Activated CD8-positive, alpha-beta T cell treated with anti-CD3 and anti-CD28 coated beads for 36 hours (primary cell): ENCODE measurements around the gene GABBR2. TPM values are rescaled to one million over a fixed set of nuclear protein-coding genes. Genes with fewer than 3 reads are reported as not detected.
"Not testable (repeated sequence)": the region's sequence is repeated elsewhere in the genome, so short reads cannot be mapped to it uniquely, and the experiment has no call there.

Source experiments
- ATAC-seq: fragments of 200-7000 bp; cut with Tn5 transposase; one replicate; pipeline ENCODE4 v1.10.0; 2021; ENCODE audit warnings: mild to moderate bottlenecking, moderate library complexity
- CTCF ChIA-PET: fragments of 350-600 bp; sonication (Branson Sonifier 250); formaldehyde crosslinking; loops from one replicate; lab custom pipeline; 2021; ENCODE audit warnings: antibody characterized with exemption; lab: Charles Lee
- POLR2A ChIA-PET: fragments of 350-600 bp; sonication (Branson Sonifier 250); formaldehyde crosslinking; loops from one replicate; lab custom pipeline; 2021; ENCODE audit warnings: antibody characterized with exemption; lab: Charles Lee
- DNase-seq: peaks from one replicate; pipeline ENCODE4 v3.0.0-alpha.2; 2020
- H3K27ac Mint-ChIP-seq: one replicate; pipeline ENCODE4 v1.8.0; 2021; ENCODE audit warnings: mild to moderate bottlenecking, mixed read lengths
- H3K27me3 Mint-ChIP-seq: one replicate; pipeline ENCODE4 v1.8.0; 2021; ENCODE audit warnings: mixed read lengths
- H3K36me3 Mint-ChIP-seq: one replicate; pipeline ENCODE4 v1.8.0; 2021; ENCODE audit warnings: low read depth, mixed read lengths
- H3K4me1 Mint-ChIP-seq: one replicate; pipeline ENCODE4 v1.8.0; 2021; ENCODE audit warnings: low read depth, mixed read lengths
- H3K4me3 Mint-ChIP-seq: one replicate; pipeline ENCODE4 v1.8.0; 2021; ENCODE audit warnings: mild to moderate bottlenecking, moderate library complexity, mixed read lengths
- H3K9me3 Mint-ChIP-seq: one replicate; pipeline ENCODE4 v1.8.0; 2021; ENCODE audit warnings: mixed read lengths
- intact Hi-C: fragments of 100-400 bp; cut with micrococcal nuclease; formaldehyde crosslinking; loops from one replicate; pipeline ENCODE4 v1.10.0; 2022
- total RNA-seq, 2 experiments: library from RNA; stranded (reverse); gene quantifications; one replicate each; pipeline ENCODE4 v1.2.3, GENCODE V29; 2021
- TF ChIP-seq, protein P1 (sequence below): fragments of 200-600 bp; IDR thresholded peaks from one replicate; pipeline ENCODE4 v1.8.0; 2022; ENCODE audit warnings: antibody characterized with exemption, mild to moderate bottlenecking

GABBR2 gene
- total RNA-seq, 2 experiments from 2014 or later: not detected

- intact Hi-C loops: no loop called here
- Mint-ChIP-seq H3K27me3 (peaks cover 3% of the 10 kb centered on the region), H3K9me3 (peaks cover 5% of the 10 kb centered on the region), H3K36me3 (no peaks in the 10 kb centered on the region), H3K27ac (no peak overlapping the region), H3K4me1 (no peaks in the 10 kb centered on the region), H3K4me3 (no peak overlapping the region)
- TF ChIP-seq, protein P1, sequence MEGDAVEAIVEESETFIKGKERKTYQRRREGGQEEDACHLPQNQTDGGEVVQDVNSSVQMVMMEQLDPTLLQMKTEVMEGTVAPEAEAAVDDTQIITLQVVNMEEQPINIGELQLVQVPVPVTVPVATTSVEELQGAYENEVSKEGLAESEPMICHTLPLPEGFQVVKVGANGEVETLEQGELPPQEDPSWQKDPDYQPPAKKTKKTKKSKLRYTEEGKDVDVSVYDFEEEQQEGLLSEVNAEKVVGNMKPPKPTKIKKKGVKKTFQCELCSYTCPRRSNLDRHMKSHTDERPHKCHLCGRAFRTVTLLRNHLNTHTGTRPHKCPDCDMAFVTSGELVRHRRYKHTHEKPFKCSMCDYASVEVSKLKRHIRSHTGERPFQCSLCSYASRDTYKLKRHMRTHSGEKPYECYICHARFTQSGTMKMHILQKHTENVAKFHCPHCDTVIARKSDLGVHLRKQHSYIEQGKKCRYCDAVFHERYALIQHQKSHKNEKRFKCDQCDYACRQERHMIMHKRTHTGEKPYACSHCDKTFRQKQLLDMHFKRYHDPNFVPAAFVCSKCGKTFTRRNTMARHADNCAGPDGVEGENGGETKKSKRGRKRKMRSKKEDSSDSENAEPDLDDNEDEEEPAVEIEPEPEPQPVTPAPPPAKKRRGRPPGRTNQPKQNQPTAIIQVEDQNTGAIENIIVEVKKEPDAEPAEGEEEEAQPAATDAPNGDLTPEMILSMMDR: no peak
- DNase-seq: no peak
- no peak for ATAC-seq
- POLR2A ChIA-PET: no interaction called here
- CTCF ChIA-PET: no interaction called here
Measured at GRCh38 chr9:98657897-98658296, 50.8 kb downstream of the GABBR2 start.

GRCh38 chr9:98656511-98656910 lies 52.2 kb downstream of the GABBR2 start:
- H3K27me3 Mint-ChIP-seq: peaks cover 7% of the 10 kb centered on the region
- DNase-seq (no peak), ATAC-seq (no peak)
- H3K27ac Mint-ChIP-seq: no peak overlapping the region
- intact Hi-C loops: no loop called here
- POLR2A ChIA-PET: no interaction called here
- H3K9me3 Mint-ChIP-seq: peaks cover 5% of the 10 kb centered on the region
- no peaks in the 10 kb centered on the region for H3K36me3 Mint-ChIP-seq
- H3K4me1 Mint-ChIP-seq: no peaks in the 10 kb centered on the region
- H3K4me3 Mint-ChIP-seq: no peak overlapping the region
- TF ChIP-seq, protein P1: no peak
- CTCF ChIA-PET: no interaction called here

DNA sequence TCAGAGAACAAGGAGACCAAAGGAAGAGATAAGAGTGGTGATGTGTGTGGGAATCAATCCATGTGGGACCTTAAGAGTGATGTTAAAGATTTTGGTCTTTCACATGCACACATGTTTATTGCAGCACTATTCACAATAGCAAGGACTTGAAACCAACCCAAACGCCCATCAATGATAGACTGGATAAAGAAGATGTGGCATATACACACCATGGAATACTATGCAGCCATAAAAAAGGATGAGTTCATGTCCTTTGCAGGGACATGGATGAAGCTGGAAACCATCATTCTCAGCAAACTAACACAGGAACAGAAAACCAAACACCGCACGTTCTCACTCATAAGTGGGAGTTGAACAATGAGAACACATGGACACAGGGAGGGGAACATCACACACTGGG lies 53.3 kb downstream of the GABBR2 start:
- H3K4me3 Mint-ChIP-seq, intact Hi-C loops, H3K36me3 Mint-ChIP-seq, POLR2A ChIA-PET, H3K27me3 Mint-ChIP-seq, H3K27ac Mint-ChIP-seq, CTCF ChIA-PET, H3K9me3 Mint-ChIP-seq, H3K4me1 Mint-ChIP-seq, DNase-seq, ATAC-seq: not testable (repeated sequence)

- H3K36me3 Mint-ChIP-seq: no peaks in the 10 kb centered on the region
- H3K9me3 Mint-ChIP-seq: peaks cover 5% of the 10 kb centered on the region
- ChIA-PET POLR2A (no interaction called here), CTCF (interaction anchor here (0.8 to 1.3 kb wide), 2 partner anchors 18 to 121 kb away, joined by 4 to 5 read pairs; no protein-coding TSS in a partner anchor)
- no peak overlapping the region for H3K4me3 Mint-ChIP-seq
- TF ChIP-seq, protein P1: no peak
- no peak overlapping the region for H3K27ac Mint-ChIP-seq
- H3K4me1 Mint-ChIP-seq: no peaks in the 10 kb centered on the region
- intact Hi-C loops: no loop called here
- ATAC-seq (no peak), DNase-seq (no peak)
- peaks cover 4% of the 10 kb centered on the region for H3K27me3 Mint-ChIP-seq
Measured at GRCh38 chr9:98654247-98654646, 54.5 kb downstream of the GABBR2 start.

DNA sequence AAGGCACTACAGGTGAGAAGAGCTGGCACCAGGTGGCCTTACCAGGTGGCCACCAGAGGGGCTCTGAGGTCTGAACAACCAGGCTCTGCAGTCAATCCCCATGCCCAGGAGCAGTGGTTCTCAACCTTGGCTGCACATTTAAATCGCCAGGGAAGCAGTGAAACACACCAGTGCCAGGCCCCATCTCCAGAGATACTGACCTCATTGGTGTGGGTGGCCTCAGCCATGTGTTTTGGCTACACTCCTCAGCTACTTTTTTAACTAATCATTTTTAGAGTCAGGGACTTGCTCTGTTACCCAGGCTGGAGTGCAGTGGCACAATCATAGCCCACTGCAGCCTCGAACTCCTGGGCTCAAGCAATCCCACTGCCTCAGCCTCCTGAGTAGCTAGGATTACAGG lies 56.0 kb downstream of the GABBR2 start:
- intact Hi-C loops: no loop called here
- H3K27ac Mint-ChIP-seq: no peak overlapping the region
- no peaks in the 10 kb centered on the region for H3K4me1 Mint-ChIP-seq
- peaks cover 4% of the 10 kb centered on the region for H3K27me3 Mint-ChIP-seq
- no peak overlapping the region for H3K4me3 Mint-ChIP-seq
- ChIA-PET CTCF (no interaction called here), POLR2A (no interaction called here)
- no peaks in the 10 kb centered on the region for H3K36me3 Mint-ChIP-seq
- TF ChIP-seq, protein P1: no peak
- no peak for ATAC-seq
- DNase-seq: no peak
- H3K9me3 Mint-ChIP-seq: peaks cover 5% of the 10 kb centered on the region

- TF ChIP-seq, protein P1: no peak
- no peak for DNase-seq
- Mint-ChIP-seq H3K4me1 (no peaks in the 10 kb centered on the region), H3K4me3 (no peak overlapping the region), H3K27ac (no peak overlapping the region), H3K36me3 (no peaks in the 10 kb centered on the region), H3K9me3 (peaks cover 5% of the 10 kb centered on the region), H3K27me3 (peaks cover 4% of the 10 kb centered on the region)
- CTCF ChIA-PET: no interaction called here
- POLR2A ChIA-PET: no interaction called here
- intact Hi-C loops: no loop called here
- ATAC-seq: no peak
Measured at GRCh38 chr9:98652302-98652701, 56.4 kb downstream of the GABBR2 start.
